MM.1S (cell line): ENCODE data around the gene SYT9.

Experiments
- DNase-seq: peaks from one replicate; pipeline ENCODE4 v3.0.0-alpha.2; 2015
- H2AFZ ChIP-seq: fragments of 300-600 bp; sonication (generic); 2 replicates; pipeline ENCODE4 v1.6.0; 2016; ENCODE audit warnings: antibody characterized with exemption, low read length
- H3F3A ChIP-seq: fragments of 300-600 bp; sonication (generic); 2 replicates; pipeline ENCODE4 v1.6.1; 2016; ENCODE audit warnings: mild to moderate bottlenecking, antibody characterized with exemption, low read length, moderate library complexity, mixed read lengths; ENCODE audit not compliant: insufficient read depth
- H3K27ac ChIP-seq: fragments of 300-600 bp; sonication (generic); 2 replicates; pipeline ENCODE4 v1.5.1; 2016; ENCODE audit warnings: mild to moderate bottlenecking, low read length
- H3K27me3 ChIP-seq: fragments of 300-600 bp; sonication (generic); replicated peaks from 2 replicates; pipeline ENCODE4 v1.6.0; 2016; ENCODE audit warnings: low read length; ENCODE audit not compliant: insufficient read depth
- H3K36me3 ChIP-seq: fragments of 300-600 bp; sonication (generic); replicated peaks from 2 replicates; pipeline ENCODE4 v1.6.1; 2016; ENCODE audit warnings: mild to moderate bottlenecking, low read length, mixed read lengths; ENCODE audit not compliant: insufficient read depth
- H3K4me1 ChIP-seq: fragments of 300-600 bp; sonication (generic); 2 replicates; pipeline ENCODE4 v1.6.1; 2016; ENCODE audit warnings: low read length, mixed read lengths
- H3K4me2 ChIP-seq: fragments of 300-600 bp; sonication (generic); 2 replicates; pipeline ENCODE4 v1.6.0; 2016; ENCODE audit warnings: low read depth, low read length
- H3K4me3 ChIP-seq: fragments of 300-600 bp; sonication (generic); 2 replicates; pipeline ENCODE4 v1.5.1; 2016; ENCODE audit warnings: low read length, mixed read lengths
- H3K79me2 ChIP-seq: fragments of 300-600 bp; sonication (generic); 2 replicates; pipeline ENCODE4 v1.6.1; 2016; ENCODE audit warnings: mixed run types, low read length, mixed read lengths
- H3K9ac ChIP-seq: fragments of 300-600 bp; sonication (generic); 2 replicates; pipeline ENCODE4 v1.6.1; 2016; ENCODE audit warnings: low read length, mixed read lengths
- H3K9me2 ChIP-seq: fragments of 300-600 bp; sonication (generic); replicated peaks from 2 replicates; pipeline ENCODE4 v1.6.1; 2016; ENCODE audit warnings: mild to moderate bottlenecking, low read length, mixed read lengths; ENCODE audit not compliant: insufficient read depth
- H3K9me3 ChIP-seq: fragments of 300-600 bp; sonication (generic); replicated peaks from 2 replicates; pipeline ENCODE4 v1.6.1; 2016; ENCODE audit warnings: mild to moderate bottlenecking, low read length, mixed read lengths; ENCODE audit not compliant: insufficient read depth
- H4K20me1 ChIP-seq: fragments of 300-600 bp; sonication (generic); 2 replicates; pipeline ENCODE4 v1.6.1; 2016; ENCODE audit warnings: mild to moderate bottlenecking, low read length, moderate library complexity, mixed read lengths; ENCODE audit not compliant: insufficient read depth
- EZH2 ChIP-seq: fragments of 300-600 bp; sonication (generic); optimal IDR thresholded peaks from 2 replicates; pipeline ENCODE3; 2017; ENCODE audit warnings: low read depth, mild to moderate bottlenecking, antibody characterized with exemption, low read length, mixed read lengths
- EZH2phosphoT487 ChIP-seq: fragments of 300-600 bp; sonication (generic); IDR thresholded peaks from 2 replicates; pipeline ENCODE4 v1.6.1; 2018; ENCODE audit warnings: antibody characterized with exemption, low read length
- TF ChIP-seq, protein P1 (sequence below): fragments of 300-600 bp; sonication (generic); IDR thresholded peaks from 2 replicates; pipeline ENCODE4 v1.5.1; 2016; ENCODE audit warnings: antibody characterized with exemption, low read length, mixed read lengths

Gene SYT9

DNA sequence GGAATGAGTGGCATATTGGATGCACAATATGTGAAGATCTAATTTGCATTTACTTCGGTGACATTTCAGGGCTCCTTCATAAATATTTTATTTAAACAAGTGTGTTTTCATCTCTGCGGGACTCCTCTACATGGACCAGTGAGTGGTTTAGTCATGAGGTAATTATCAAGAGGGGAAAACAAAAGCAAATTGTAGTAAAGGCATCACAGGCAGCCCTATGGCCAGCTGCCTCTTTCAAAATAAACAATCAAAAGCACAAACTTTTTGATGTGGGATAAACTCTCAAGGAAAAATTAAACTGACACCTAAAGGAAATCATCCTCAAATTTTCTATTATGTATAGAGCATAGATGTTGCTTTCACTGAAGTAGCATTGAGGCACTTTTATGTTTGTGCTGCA is 6.0 kb downstream of the SYT9 start:
- Histone ChIP-seq H3F3A (no peaks in the 10 kb centered on the region), H3K27ac (no peak overlapping the region), H4K20me1 (no peaks in the 10 kb centered on the region), H3K9me2 (no peaks in the 10 kb centered on the region), H3K79me2 (no peaks in the 10 kb centered on the region), H2AFZ (no peak overlapping the region), H3K4me3 (no peak overlapping the region), H3K9ac (no peak overlapping the region), H3K27me3 (no peaks in the 10 kb centered on the region), H3K4me2 (no peak overlapping the region), H3K9me3 (no peaks in the 10 kb centered on the region), H3K36me3 (no peaks in the 10 kb centered on the region), H3K4me1 (no peaks in the 10 kb centered on the region)
- no peak for DNase-seq
- TF ChIP-seq EZH2phosphoT487, result no peak
- TF ChIP-seq EZH2, result no peak
- TF ChIP-seq, protein P1, sequence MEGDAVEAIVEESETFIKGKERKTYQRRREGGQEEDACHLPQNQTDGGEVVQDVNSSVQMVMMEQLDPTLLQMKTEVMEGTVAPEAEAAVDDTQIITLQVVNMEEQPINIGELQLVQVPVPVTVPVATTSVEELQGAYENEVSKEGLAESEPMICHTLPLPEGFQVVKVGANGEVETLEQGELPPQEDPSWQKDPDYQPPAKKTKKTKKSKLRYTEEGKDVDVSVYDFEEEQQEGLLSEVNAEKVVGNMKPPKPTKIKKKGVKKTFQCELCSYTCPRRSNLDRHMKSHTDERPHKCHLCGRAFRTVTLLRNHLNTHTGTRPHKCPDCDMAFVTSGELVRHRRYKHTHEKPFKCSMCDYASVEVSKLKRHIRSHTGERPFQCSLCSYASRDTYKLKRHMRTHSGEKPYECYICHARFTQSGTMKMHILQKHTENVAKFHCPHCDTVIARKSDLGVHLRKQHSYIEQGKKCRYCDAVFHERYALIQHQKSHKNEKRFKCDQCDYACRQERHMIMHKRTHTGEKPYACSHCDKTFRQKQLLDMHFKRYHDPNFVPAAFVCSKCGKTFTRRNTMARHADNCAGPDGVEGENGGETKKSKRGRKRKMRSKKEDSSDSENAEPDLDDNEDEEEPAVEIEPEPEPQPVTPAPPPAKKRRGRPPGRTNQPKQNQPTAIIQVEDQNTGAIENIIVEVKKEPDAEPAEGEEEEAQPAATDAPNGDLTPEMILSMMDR, result no peak

- Histone ChIP-seq H3K4me1 (no peaks in the 10 kb centered on the region), H3K36me3 (no peaks in the 10 kb centered on the region), H3K79me2 (no peaks in the 10 kb centered on the region), H3K9ac (no peak overlapping the region), H3K4me3 (no peak overlapping the region), H2AFZ (no peak overlapping the region), H4K20me1 (no peaks in the 10 kb centered on the region), H3K9me2 (no peaks in the 10 kb centered on the region), H3K27ac (no peak overlapping the region), H3K4me2 (no peak overlapping the region), H3K27me3 (no peaks in the 10 kb centered on the region), H3K9me3 (no peaks in the 10 kb centered on the region), H3F3A (no peaks in the 10 kb centered on the region)
- no peak for DNase-seq
- TF ChIP-seq, protein P1, result no peak
- no peak for TF ChIP-seq EZH2
- TF ChIP-seq EZH2phosphoT487, result no peak
These were observed 9.9 kb downstream of the SYT9 start for GRCh38 chr11:7261578-7261977.

DNA sequence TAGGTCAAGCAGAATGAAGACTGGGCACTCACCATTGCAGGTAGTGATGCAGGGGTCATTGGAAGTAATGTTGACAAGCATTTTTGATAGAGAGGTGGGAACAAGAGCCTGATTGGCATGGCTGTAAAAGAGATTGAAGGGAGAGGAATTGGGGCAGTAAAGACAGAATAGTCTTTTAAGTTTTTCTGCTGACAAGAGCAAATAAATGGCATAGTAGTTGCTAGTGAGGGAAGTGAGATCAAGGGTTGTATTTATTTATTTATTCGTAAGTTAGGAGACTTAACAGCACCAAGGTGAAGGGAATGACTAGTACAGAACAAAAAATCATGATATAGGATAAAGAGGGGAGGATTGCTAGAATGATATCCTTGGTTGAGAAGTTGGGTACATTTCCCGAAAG is 11.0 kb downstream of the SYT9 start:
- H3K4me1 ChIP-seq, result no peaks in the 10 kb centered on the region
- no peaks in the 10 kb centered on the region for H3K27me3 ChIP-seq
- no peak for DNase-seq
- no peak overlapping the region for H2AFZ ChIP-seq
- no peak overlapping the region for H3K9ac ChIP-seq
- H3K9me3 ChIP-seq, result no peaks in the 10 kb centered on the region
- no peak overlapping the region for H3K4me3 ChIP-seq
- H3K4me2 ChIP-seq, result no peak overlapping the region
- H3K36me3 ChIP-seq, result no peaks in the 10 kb centered on the region
- TF ChIP-seq, protein P1, result no peak
- no peak for TF ChIP-seq EZH2phosphoT487
- no peak for TF ChIP-seq EZH2
- H3K27ac ChIP-seq, result no peak overlapping the region
- H3F3A ChIP-seq, result no peaks in the 10 kb centered on the region
- no peaks in the 10 kb centered on the region for H3K79me2 ChIP-seq
- H4K20me1 ChIP-seq, result no peaks in the 10 kb centered on the region
- no peaks in the 10 kb centered on the region for H3K9me2 ChIP-seq

- Histone ChIP-seq H3K9me3 (no peaks in the 10 kb centered on the region), H3K4me2 (no peak overlapping the region), H3K4me3 (no peak overlapping the region), H3K9me2 (no peaks in the 10 kb centered on the region), H3K9ac (no peak overlapping the region), H3F3A (no peaks in the 10 kb centered on the region), H3K4me1 (no peaks in the 10 kb centered on the region), H3K36me3 (no peaks in the 10 kb centered on the region), H2AFZ (no peak overlapping the region), H3K27me3 (no peaks in the 10 kb centered on the region), H3K27ac (no peak overlapping the region), H4K20me1 (no peaks in the 10 kb centered on the region), H3K79me2 (no peaks in the 10 kb centered on the region)
- TF ChIP-seq EZH2phosphoT487, result no peak
- TF ChIP-seq EZH2, result no peak
- TF ChIP-seq, protein P1, result no peak
- no peak for DNase-seq
These were observed 12.1 kb downstream of the SYT9 start for GRCh38 chr11:7263842-7264241.
